HG03196 (cell line): Measurements from ENCODE around the gene CCND1.

Source experiments
- ATAC-seq: cut with Tn5 transposase; IDR thresholded peaks from one replicate; pipeline ENCODE4 v1.9.1; 2021; ENCODE audit not compliant: unreplicated experiment

Gene CCND1

DNA sequence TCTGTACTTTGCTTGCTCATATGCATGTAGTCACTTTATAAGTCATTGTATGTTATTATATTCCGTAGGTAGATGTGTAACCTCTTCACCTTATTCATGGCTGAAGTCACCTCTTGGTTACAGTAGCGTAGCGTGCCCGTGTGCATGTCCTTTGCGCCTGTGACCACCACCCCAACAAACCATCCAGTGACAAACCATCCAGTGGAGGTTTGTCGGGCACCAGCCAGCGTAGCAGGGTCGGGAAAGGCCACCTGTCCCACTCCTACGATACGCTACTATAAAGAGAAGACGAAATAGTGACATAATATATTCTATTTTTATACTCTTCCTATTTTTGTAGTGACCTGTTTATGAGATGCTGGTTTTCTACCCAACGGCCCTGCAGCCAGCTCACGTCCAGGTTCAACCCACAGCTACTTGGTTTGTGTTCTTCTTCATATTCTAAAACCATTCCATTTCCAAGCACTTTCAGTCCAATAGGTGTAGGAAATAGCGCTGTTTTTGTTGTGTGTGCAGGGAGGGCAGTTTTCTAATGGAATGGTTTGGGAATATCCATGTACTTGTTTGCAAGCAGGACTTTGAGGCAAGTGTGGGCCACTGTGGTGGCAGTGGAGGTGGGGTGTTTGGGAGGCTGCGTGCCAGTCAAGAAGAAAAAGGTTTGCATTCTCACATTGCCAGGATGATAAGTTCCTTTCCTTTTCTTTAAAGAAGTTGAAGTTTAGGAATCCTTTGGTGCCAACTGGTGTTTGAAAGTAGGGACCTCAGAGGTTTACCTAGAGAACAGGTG is 11.1 kb downstream of the CCND1 start:
- ATAC-seq: no peak

GRCh38 chr11:69652999-69653398 is 12.0 kb downstream of the CCND1 start:
- no peak for ATAC-seq

- ATAC-seq: no peak
Observed at GRCh38 chr11:69653406-69653960, 12.5 kb downstream of the CCND1 start.

- no peak for ATAC-seq
Observed at GRCh38 chr11:69654001-69654659, 13.2 kb downstream of the CCND1 start.

- no peak for ATAC-seq
Observed at GRCh38 chr11:69654660-69655478, 13.9 kb downstream of the CCND1 start.

GRCh38 chr11:69655479-69656428 is 14.8 kb downstream of the CCND1 start:
- no peak for ATAC-seq

- no peak for ATAC-seq
Observed at GRCh38 chr11:69656536-69657455, 15.8 kb downstream of the CCND1 start.

GRCh38 chr11:69657456-69657910 is 16.5 kb downstream of the CCND1 start:
- no peak for ATAC-seq

DNA sequence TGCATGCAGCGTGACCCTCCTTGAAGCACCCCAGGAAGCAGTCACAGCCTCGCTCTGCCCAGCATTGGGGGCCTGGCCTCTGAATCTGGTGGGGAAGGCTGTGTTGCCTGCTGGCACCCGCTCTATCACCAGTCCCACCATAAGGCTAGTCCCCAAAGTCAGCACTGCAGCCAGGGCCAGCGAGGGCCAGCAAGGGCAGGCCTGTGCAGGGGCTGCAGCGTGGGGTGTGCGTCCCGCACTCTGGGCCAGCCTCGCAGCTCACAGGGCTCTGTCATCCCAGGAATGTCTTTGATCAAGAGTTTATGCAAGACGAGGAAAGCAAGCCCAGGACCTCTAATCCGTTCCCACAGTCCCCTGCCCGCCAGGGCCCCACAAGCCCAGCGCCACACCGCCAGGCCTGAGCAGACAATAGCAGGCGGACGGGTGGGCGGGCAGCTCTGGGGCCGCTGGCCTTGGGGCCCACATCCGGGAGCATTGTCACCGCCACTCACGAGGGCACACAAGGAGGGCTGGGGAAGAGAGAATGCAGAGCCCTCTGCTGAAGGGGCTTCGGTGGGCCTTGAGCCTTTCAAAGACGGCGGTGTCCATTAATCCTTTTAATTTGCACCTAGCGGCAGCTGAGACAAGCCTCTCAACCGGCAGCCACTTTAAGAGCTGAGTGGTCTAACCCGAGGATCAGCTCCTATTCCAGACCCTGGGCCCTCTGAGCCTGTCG is 17.1 kb downstream of the CCND1 start:
- no peak for ATAC-seq

DNA sequence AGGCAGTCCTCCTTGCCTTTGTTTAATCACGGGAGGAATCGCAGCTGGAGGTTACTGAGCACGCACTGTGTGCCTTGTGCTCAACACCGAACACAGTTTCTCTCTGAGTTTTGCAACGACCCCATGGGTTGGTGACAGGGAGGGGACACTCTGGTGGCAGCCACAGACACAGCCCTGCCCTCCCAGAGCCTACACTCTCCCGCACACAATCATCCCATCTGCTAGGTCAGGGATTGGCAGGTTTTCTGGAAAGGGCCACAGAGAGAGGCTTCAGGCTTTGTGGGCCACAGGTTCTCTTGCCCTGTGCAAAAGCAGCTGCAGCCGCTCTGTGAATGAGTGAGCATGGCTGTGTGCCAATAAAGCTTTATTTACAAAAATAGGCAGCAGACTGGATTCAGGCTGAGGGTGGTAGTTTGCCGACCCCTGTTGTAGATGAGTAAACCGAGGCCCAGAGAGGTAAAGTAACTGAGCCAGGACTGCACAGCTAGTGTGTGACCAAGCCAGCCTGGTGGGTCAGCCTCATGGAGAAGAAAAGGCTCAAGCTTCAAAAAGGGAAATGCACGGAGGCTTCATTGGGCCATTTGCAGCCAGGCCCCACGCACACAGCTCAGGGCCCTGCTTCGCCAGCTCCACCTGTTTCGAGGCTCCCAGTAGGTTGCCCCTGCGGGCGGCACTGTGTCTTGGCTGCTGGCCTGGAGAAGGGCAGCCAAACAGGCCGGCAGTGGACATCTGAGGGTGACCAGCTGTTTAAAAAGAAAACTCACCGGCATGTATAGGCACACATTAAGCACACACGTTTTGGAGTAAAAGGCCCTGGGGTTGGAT is 17.9 kb downstream of the CCND1 start:
- ATAC-seq: no peak

GRCh38 chr11:69659591-69659990 is 18.6 kb downstream of the CCND1 start:
- no peak for ATAC-seq

DNA sequence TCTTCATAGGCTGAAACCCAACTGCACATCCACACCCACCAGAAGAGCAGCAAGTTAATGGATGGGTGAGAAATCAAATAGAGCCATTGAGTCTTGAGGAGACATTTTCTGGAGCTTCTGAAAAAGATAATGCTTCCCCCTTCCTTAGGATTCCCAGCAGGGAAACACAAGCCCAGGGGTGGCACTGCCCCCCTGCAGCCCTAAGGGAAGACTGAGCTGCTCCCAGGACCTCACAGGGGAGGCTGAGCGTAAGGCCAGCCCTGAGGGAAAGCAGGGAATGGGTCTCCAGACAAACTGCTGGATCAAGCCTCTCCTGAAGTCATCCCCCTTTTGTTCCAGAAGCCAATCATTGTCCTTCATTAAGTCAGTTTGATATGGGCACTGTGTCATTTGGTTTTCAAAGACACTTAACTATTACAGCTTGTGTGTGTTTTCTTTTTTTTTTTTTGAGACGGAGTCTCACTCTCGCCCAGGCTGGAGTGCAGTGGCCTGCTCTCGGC is 19.1 kb downstream of the CCND1 start:
- no peak for ATAC-seq

DNA sequence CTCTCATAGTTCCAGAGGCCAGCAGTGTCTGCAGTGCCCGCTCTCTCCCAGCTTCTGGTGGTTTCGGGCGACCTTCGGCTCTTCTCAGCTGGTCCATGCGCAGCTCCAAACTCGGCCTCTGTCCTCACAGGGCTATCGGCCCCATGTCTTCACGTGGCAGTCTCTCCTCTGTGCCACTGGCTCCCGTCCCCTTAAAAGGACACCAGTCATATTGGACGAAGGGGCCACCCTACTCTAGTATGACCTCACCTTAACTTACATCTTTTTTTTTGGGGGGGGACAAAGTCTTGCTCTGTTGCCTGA is 20.4 kb downstream of the CCND1 start:
- no peak for ATAC-seq

DNA sequence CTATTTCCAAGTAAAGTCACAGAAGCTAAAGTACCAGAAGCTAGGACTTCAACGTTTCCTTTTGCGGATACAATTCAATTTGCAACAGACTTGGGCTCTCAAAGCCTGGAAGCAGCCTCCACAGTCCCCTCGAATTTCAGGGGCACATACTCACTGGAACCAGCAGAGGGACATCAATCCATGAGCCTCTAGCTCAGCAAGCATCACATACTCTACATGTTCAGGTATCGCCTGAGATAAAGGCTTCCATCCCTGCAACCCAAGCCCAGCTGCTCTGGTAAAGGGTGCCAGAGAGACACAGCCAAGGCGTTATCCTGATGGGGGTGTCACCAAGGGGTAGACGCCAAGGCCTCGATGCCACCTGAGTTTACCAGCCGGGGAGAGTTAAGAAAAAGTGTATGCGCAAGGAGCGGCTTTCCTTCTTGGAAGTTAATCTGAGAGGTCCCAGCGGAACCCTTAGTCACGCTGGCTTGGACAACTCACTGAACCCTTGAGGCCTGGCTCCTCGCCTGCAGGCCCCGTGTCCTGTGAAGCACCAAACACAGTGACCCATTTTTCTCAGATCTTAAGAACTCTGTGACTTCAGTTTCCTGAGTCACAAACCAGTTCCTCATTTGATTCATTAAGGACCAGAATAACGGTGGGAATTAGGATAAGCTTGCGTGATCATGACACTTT is 21.2 kb downstream of the CCND1 start:
- no peak for ATAC-seq

DNA sequence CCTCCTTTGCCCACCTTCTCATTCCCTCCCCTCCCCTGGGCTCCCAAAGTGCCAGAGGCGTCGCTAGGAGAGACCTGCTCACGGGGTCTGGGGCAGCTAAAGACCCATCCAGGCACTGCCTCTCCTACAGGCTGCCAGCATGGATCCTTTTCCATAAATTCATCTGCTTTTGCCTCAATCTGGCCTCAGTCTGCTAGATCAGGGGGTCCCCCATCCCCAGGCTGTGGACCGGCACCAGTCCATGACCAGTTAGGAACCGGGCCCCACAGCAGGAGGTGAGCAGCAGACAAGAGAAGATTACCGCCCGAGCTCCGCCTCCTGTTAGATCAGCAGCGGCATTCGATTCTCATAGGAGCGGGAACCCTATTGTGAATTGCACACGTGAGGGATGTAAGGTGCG is 21.9 kb downstream of the CCND1 start:
- no peak for ATAC-seq

GRCh38 chr11:69663326-69663725 is 22.4 kb downstream of the CCND1 start:
- ATAC-seq: no peak

- no peak for ATAC-seq
Observed at GRCh38 chr11:69664103-69664775, 23.3 kb downstream of the CCND1 start.
